AG04450 (cell line): Measurements from ENCODE around the gene JADE3. TPM values are rescaled to one million over a fixed set of nuclear protein-coding genes. Genes with fewer than 3 reads are reported as not detected.
"Not testable (repeated sequence)": the region's sequence is repeated elsewhere in the genome, so short reads cannot be mapped to it uniquely, and the experiment has no call there.

Experiments used
- CTCF ChIA-PET: fragments of 300-600, 350-600 bp; formaldehyde crosslinking; extraction: SDS; loops from one replicate; lab custom pipeline; 2022; ENCODE audit warnings: antibody characterized with exemption, inconsistent platforms; lab: Charles Lee
- POLR2A ChIA-PET: fragments of 350-600 bp; formaldehyde crosslinking; extraction: SDS; loops from one replicate; lab custom pipeline; 2021; ENCODE audit warnings: antibody characterized with exemption, inconsistent platforms; lab: Yijun Ruan, JAX
- DNase-seq: peaks from one replicate; pipeline ENCODE4 v3.0.0-alpha.2; 2011; ENCODE audit warnings: low read depth, low spot score
- H3K27ac ChIP-seq: one replicate; pipeline ENCODE4 v1.5.1; 2012; ENCODE audit warnings: low read depth, low read length, control low read depth
- H3K27me3 ChIP-seq: one replicate; pipeline ENCODE4 v1.6.0; 2012; ENCODE audit warnings: low read length; ENCODE audit not compliant: control insufficient read depth, insufficient read depth
- H3K4me3 ChIP-seq: 2 replicates; pipeline ENCODE4 v1.5.1; 2011; ENCODE audit warnings: mild to moderate bottlenecking, low read depth, low read length, control low read depth
- H3K9me3 ChIP-seq: 2 replicates; pipeline ENCODE4 v1.5.1; 2012; ENCODE audit warnings: low read length; ENCODE audit not compliant: control insufficient read depth, insufficient read depth
- CTCF ChIP-seq: IDR thresholded peaks from 2 replicates; pipeline ENCODE4 v1.5.1; 2011; ENCODE audit warnings: low read depth, low read length, control low read depth, inconsistent platforms
- polyA plus RNA-seq: library from polyadenylated mRNA; depleted of rRNA; stranded (reverse); fragments of >200 nt; gene quantifications from 2 replicates; pipeline ENCODE4 v1.2.3, GENCODE V29; 2011

JADE3 gene
- polyA plus RNA-seq, 1 experiment: 7.7 TPM

DNA sequence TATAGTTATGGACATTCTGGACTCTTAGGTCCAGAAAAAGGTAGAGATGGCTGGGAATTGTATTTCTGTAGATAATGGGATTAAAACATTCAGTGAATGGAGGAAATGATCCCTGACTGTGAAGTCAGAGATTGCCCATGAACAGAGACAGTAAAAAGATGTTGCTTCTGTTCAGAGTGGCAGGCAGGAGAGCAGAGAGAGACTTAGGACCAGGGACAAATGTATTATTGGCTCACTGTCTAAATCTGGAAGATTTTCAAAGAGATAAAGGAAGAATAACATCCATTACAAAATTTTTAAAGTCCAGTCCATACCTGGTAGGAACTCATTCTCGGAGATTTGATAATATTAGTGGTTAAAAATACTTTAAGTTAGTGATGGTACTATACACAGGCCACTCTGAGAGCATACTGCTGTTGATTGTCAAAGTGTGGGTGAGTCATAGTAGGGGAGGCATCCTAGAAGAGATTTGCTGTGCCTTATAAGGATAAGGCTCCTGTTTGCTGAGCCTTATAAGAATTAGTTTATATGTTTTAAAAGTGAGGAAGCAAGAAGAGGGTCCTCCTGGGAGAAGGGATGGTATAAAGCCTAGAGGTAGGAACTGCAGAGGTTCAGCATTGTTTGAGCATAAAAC is 53.0 kb downstream of the JADE3 start:
- ChIA-PET CTCF (no interaction called here), POLR2A (no interaction called here)
- no peak overlapping the region for H3K27ac ChIP-seq

GRCh38 chrX:46967547-46967946 is 55.3 kb downstream of the JADE3 start:
- Histone ChIP-seq H3K27me3 (no peaks in the 10 kb centered on the region), H3K27ac (no peak overlapping the region), H3K9me3 (no peaks in the 10 kb centered on the region), H3K4me3 (no peak overlapping the region)
- CTCF ChIA-PET: no interaction called here
- no peak for DNase-seq
- no peak for TF ChIP-seq CTCF
- POLR2A ChIA-PET: no interaction called here

More for the DNA sequence above, 53.0 kb downstream of the JADE3 start:
- H3K27me3 ChIP-seq: no peaks in the 10 kb centered on the region
- no peak for TF ChIP-seq CTCF
- H3K9me3 ChIP-seq: no peaks in the 10 kb centered on the region
- peak; percentile 13 for DNase-seq
- H3K4me3 ChIP-seq: no peak overlapping the region

GRCh38 chrX:46977046-46977445 is 64.8 kb downstream of the JADE3 start:
- DNase-seq, CTCF ChIA-PET, H3K9me3 ChIP-seq: not testable (repeated sequence)

GRCh38 chrX:46978341-46979291 is 66.4 kb downstream of the JADE3 start:
- Histone ChIP-seq H3K9me3 (peaks cover 4% of the 10 kb centered on the region; the same call in 1 of the 2 replicates), H3K27me3 (no peaks in the 10 kb centered on the region), H3K27ac (peak overlapping the region; percentile 87), H3K4me3 (no peak overlapping the region)
- peak; percentile 32 for DNase-seq
- CTCF ChIA-PET: interaction anchor here (0.6 to 1.0 kb wide), 4 partner anchors 20 to 151 kb away, joined by 3 read pairs; no protein-coding TSS in a partner anchor
- POLR2A ChIA-PET: no interaction called here
- TF ChIP-seq CTCF: peak; percentile 64

More at GRCh38 chrX:46977046-46977445, 64.8 kb downstream of the JADE3 start:
- H3K27ac ChIP-seq, POLR2A ChIA-PET, H3K4me3 ChIP-seq, H3K27me3 ChIP-seq: not testable (repeated sequence)

- H3K27me3 ChIP-seq: no peaks in the 10 kb centered on the region
- POLR2A ChIA-PET: no interaction called here
- peaks cover 4% of the 10 kb centered on the region; the same call in 1 of the 2 replicates for H3K9me3 ChIP-seq
- DNase-seq: no peak
- no peak overlapping the region for H3K27ac ChIP-seq
- CTCF ChIA-PET: interaction anchor here (1.0 kb wide), 1 partner anchor 109 kb away, joined by 3 read pairs; no protein-coding TSS in a partner anchor
- no peak overlapping the region for H3K4me3 ChIP-seq
- no peak for TF ChIP-seq CTCF
Measured at GRCh38 chrX:46984705-46985104, 72.5 kb downstream of the JADE3 start.
